ENCODE results near the gene DLGAP3.

The DLGAP3 gene

DNA sequence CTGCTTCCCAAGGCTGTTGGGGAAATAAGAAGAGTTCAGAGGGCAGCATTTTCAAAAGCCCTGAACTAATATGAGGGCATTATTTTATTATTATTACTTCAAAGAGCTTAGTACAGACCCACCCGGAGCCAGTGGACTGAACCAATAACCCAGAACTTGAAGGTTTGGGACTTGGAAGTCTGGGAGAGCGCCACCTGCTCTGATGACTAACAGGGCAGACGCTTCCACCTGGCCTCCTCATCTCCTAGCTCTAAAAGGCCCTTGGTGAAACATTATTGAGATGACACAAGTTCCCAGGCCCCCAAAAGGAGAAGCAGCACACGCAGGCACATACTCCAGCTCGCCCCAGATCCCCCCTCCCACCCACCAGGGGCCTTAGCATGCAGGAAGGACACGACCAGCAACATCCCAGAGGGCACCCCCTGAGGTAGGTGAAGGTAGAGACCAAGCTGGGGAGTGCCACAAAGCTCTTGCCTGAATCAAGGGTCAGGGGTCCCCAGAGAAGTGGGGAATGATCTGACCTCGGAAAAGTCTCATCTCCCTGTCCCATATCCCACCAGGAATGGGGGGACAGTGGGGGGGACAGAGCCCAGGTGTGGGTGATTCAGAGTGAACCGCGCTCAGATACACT lies 1.3 kb downstream of the DLGAP3 start:
- DNase-seq = no peak

DNA sequence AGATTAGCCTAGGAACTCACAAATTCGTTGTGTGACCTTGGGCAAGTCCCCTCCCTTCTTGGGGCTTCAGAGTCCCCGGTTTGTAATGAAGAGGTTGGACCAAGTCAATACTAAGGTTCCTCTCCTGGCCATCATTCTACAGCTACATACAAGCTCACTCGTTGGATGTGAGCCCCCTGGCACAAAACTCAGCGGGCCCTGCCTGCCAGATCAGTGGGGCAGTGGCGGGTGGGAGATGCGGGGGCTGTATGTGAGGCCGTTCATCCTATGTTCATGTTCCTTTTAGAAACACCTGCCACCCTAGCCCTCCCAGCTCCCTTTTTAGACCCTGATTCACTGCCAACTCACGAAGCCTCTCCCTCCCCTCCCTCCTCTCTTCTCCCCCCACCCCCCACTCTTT lies 2.1 kb downstream of the DLGAP3 start:
- DNase-seq = no peak

DNA sequence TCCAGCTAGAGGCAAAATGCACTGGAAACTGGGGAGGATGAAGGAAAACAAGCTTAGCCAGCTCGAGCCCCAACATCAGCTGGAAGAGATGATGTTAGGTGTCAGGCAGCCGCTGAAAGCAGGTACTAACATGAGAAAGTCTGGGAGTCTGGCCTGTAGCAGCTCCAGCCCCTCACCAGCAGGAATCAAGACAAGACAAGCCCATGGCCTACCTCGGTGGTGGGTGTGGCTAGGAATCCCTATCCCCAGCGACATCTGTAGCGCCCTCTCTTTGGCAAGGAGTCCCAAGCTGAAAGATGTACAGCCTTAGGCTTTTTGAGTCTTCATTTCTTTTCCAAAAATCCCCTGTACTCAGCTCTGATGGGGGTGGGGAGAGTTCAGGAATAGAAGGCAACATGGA lies 2.6 kb downstream of the DLGAP3 start:
- DNase-seq = no peak

DNA sequence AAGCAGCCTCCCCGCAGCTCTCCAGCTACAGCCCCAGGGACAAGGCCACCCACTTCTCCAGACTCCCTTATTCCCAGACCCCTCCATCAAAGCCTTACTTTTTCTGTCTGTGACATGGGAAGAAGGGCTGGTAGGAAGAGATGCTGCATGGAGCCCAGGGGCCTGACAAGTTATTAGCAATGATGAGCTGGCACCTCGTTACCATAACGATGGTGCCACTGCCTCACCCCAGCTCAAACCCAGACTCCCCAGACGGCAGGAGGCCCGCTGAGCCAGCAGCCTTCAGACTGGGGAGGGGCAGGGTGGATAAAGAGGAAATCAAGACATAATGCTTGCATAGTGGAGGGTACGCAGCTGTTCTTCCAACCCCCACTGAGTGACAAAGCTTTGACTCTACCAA lies 3.3 kb downstream of the DLGAP3 start:
- no peak for DNase-seq

GRCh38 chr1:34925730-34926129 lies 3.7 kb downstream of the DLGAP3 start:
- no peak for DNase-seq

DNA sequence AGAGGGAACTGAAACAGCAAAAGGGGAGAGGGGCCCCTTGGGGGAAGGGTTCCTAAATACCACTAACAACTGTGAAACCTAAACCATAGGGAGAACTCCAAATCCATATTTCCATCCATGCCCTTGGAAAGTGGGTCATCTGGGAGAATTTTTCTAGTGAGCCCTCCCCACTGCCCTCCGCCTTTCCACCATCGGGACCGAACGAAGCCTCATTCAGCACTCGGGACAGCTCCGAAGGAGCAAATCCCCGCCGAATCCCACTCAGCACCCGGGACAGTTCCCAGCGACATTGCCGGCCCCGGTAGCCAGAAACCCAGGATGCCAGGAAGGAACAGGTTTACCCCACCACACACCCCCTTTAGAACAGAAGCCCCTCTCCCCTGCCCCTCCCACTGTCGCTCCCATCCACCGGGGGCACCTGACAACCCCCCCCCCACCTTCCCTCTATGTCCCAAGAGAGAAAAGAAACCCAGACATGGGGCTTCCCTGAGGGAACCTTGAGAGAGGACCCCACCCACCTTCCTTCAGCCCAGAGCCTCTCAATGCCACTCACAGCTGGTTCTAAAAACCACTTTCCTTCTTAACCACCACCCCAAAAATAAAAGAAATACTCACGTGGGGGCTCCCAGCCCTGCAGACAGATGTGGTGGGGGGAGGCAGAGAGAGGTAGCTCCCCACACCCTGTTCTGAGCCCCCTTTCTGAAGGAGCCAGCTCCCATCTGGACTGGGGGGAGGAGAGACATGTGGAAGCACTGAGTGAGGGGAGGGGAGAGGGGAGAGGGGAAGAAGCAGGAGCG lies 4.5 kb downstream of the DLGAP3 start:
- DNase-seq = no peak

- no peak for DNase-seq
Observed at GRCh38 chr1:34923490-34923889, 6.0 kb downstream of the DLGAP3 start.

DNA sequence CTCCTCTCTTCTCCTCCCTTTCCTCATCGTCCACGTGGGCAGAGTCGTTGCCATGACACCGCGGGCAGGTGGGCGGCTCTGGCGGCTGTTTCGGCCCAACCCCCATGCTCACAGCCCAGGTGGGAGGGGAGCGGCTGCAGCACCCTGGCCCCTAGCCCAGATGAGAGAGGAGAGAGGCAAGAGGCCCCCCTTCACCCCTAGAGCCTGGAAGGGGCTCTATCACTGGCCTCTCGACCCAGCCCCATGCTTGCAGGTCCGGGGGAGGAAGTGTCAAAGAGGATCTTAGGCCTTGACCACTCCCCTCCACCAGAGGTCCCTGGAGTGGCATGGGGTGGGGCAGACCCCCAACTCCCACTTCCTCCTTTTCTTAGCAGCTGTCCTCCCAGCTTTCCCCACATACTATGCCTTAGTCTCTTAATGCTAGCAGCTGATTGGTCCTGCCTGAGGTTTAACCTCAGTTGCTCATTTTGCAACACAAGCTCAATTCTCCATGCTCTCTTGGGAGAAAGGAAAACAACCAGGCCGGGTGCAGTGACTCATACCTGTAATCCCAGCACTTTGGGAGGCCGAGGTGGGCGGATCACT lies 10.4 kb downstream of the DLGAP3 start:
- DNase-seq = no peak

GRCh38 chr1:34918386-34918976 lies 11.0 kb downstream of the DLGAP3 start:
- DNase-seq = no peak

- DNase-seq = no peak
Observed at GRCh38 chr1:34917017-34917416, 12.4 kb downstream of the DLGAP3 start.

DNA sequence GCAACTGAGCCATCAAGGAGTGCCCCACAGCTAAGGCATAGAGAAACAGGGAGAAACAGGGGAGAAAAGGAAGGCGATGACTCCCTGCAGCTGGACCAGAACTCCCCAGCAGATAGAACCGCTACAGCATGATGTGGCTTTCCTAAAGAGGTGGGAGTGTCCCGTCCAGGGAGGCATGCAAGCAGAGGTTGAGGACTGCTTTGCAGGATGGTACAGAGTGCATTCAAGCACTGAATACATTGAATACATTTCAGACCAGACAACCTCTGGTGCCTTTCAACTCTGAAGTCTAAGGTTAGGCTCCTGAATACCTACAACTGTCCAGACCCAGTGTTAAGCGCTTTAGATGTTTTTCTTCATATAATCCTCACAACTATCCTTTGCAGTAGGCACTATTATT lies 13.3 kb downstream of the DLGAP3 start:
- no peak for DNase-seq

DNA sequence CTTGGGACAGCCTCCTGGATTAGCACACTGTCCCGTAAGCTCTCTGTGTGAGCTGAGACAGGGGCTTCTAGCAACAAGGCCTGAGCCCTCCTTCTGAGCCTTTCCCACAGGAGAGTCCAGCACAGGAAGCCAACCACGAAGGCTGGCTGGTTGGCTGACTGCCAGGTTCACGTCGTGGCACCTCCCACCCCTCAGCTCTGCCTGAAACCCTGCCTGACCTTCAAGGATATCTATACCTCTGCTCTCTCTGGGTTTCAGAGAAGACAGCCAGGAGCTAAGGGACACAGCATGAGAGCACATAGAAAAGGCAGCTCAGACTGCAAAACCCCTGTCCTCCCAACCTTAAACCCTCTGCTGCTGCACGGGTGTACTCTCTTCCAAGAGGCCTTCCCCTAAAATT lies 13.9 kb downstream of the DLGAP3 start:
- DNase-seq = no peak

- no peak for DNase-seq
Observed at GRCh38 chr1:34914958-34915357, 14.5 kb downstream of the DLGAP3 start.

- no peak for DNase-seq
Observed at GRCh38 chr1:34911465-34911864, 18.0 kb downstream of the DLGAP3 start.

DNA sequence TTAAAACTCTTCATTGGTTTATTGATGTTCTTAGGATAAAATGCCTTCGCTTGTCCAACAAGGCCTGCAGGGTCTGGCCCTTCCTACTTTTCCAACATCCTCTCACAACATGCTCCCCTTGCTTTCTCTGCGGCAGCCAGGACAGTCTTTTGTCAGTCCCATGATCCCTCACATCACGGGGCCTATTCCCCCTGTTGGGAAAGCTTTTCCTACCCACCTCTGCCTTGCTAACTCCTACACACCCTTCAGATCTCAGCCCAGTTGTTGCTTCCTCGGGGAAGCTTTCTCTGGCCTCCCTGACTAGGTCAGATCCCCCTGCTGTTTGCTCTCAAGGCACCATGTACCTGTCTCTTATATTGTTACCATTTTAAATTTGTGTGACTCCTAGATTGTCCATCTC lies 19.0 kb downstream of the DLGAP3 start:
- DNase-seq = no peak

- DNase-seq = no peak
Observed at GRCh38 chr1:34908369-34908768, 21.1 kb downstream of the DLGAP3 start.

- no peak for DNase-seq
Observed at GRCh38 chr1:34907487-34908090, 21.9 kb downstream of the DLGAP3 start.

- peak; percentile 18 for DNase-seq
Observed at GRCh38 chr1:34906756-34907155, 22.7 kb downstream of the DLGAP3 start.

DNA sequence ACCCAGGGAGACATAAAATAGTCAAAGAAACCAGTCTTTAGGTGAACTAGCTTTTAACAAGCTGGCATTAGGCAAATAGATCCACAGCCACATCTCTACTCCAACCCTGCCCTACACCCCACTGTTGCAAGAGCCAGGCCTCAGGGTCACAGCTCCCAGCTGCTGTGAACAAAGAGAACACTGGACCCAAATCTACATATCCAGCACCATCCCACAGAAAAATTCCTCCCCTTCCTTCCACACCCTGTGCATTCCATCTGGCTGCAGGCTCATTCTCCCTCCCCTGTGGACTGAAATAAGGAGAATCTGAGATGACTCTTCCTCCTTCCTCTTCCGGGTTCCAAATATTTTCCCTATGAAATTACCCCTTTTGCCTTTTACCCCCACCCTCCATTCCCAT lies 23.2 kb downstream of the DLGAP3 start:
- no peak for DNase-seq

GRCh38 chr1:34905098-34905459 lies 24.4 kb downstream of the DLGAP3 start:
- no peak for DNase-seq

DNA sequence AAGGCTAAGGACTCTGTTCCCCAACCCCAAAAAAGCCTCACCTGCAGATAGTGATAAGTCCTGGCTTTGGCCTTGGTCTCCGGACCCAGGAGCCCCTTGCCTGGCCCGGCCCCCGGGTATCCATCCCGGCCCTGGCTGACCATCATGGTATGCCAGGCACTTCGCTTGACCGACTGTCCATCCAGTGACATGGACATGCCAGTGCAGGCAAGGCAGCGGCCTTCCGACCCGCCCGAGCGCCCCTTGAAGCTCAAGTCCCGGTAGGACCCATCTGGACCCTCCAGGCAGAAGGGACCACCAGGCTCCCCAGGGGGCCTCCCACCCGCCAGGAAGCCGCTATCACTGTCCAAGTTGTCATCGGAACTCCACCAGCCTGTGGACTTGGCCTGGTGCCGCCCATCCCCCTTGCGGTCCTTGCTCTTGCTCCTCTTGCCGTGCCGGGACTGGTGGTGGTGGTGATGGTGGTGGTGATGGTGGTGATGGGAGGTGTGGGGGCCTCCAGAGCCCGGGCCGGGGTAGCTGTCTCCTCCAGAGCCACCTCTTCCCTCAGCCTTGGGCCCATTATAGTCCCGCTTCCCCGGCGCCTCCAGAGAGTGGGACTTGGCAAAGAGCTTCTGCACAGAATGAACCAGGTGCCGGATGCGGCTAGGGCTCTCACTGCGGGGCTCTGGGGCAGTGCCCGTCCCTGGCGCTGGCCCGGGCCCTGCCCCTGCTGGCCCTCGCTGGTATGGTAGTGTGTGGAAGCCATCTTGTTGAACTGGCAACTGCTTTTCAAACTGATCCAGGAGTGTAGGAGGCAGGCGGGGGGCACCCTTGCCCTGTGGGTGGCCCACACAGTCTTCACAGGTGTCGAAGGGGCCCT lies 25.0 kb downstream of the DLGAP3 start:
- DNase-seq = no peak

DNA sequence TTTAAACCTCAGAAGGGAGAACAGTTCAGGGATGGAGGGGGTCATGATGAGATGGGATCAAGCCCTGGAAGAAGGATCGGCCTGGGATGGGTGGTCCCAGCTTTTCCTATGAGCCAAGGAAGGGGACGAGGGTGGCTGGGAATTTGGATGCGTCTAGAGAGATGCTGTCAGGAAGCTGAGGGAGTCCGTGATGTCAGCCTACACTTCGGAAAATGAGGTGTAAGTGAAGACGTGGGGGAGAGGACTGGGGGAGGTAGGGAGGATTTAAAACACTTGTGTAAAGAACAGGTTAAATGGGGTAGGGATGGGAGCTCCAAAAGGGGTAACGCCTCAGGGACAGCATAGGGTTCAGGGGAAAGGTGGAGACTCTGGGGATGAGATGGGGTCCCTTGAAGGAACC lies 27.5 kb downstream of the DLGAP3 start:
- DNase-seq = no peak

Measured in DMS 273 treated with DMSO at 0.1 percent for 48 hours (cell line).